Activated naive CD4-positive, alpha-beta T cell treated with anti-CD3 and anti-CD28 coated beads, Interleukin-2, amount 10 ng/mL, durations not matched to agents 7 days and 5 days (primary cell): ENCODE data around the gene HNRNPA1.
"Not testable (repeated sequence)": the region's sequence is repeated elsewhere in the genome, so short reads cannot be mapped to it uniquely, and the experiment has no call there.

Experiments
- CTCF ChIA-PET: fragments of 350-600 bp; sonication (Branson Sonifier 250); formaldehyde crosslinking; loops from one replicate; lab custom pipeline; 2021; ENCODE audit warnings: antibody characterized with exemption; lab: Charles Lee
- DNase-seq: peaks from one replicate; pipeline ENCODE4 v3.0.0-alpha.2; 2020
- H3K27ac Mint-ChIP-seq: one replicate; pipeline ENCODE4 v1.8.0; 2021; ENCODE audit warnings: mild to moderate bottlenecking, moderate library complexity, mixed read lengths
- H3K27me3 Mint-ChIP-seq: one replicate; pipeline ENCODE4 v1.8.0; 2021; ENCODE audit warnings: mild to moderate bottlenecking, mixed read lengths
- H3K36me3 Mint-ChIP-seq: one replicate; pipeline ENCODE4 v1.8.0; 2021; ENCODE audit warnings: mixed read lengths
- H3K4me1 Mint-ChIP-seq: one replicate; pipeline ENCODE4 v1.8.0; 2021; ENCODE audit warnings: mixed read lengths
- H3K4me3 Mint-ChIP-seq: one replicate; pipeline ENCODE4 v1.8.0; 2021; ENCODE audit warnings: mild to moderate bottlenecking, moderate library complexity, mixed read lengths
- H3K9me3 Mint-ChIP-seq: one replicate; pipeline ENCODE4 v1.8.0; 2021; ENCODE audit warnings: mixed read lengths

The HNRNPA1 gene

DNA sequence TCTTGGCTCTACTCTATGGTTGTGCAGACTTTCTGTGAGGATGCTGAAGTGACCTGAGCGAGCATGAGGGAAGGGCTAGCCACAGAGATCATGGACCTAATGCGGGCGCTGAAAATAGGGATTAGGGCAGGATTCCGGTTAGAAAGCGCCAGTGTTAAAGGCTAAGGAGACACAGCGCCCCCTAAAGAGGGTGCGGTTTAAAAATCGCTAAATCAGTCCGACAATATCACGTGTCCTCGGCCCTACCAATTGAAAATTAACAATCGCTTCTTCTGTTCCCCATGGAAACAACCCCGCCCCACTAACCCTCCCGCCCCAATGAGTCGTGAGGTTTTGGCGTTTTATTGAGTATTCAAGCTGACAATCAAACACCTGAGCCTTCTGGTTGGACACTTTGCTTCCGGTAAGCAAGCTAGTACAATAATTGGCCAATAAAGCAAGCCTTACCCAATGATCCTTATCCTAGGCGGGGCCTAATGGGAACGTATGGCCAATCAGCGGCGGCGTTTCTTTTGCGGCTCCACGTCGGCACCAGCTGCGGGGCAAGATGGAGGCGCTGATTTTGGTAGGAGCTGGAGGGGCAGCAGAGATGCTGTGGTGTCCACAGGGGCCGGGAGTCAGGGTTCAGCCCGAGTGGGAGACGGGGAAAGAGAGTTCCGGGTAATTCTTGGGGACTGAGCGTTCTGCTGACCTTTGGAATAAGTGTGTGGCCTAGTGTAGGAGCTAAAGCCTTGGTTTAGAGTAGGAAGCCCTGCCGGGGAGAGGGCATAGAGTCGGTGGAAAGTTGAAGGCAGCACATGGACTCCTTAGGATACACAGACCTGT, 44.3 kb downstream of the HNRNPA1 start, which contains the start of gene COPZ1:
COPZ1 (plus strand) TSS at position 515 of the 825 bp plus-strand sequence; CDS start at position 548, 33 bp downstream.
- peaks cover 12% of the 10 kb centered on the region for H3K36me3 Mint-ChIP-seq
- no peaks in the 10 kb centered on the region for H3K9me3 Mint-ChIP-seq
- peaks cover 43% of the 10 kb centered on the region for H3K4me1 Mint-ChIP-seq
- H3K4me3 Mint-ChIP-seq, result peak within 1 kb of the TSS; percentile 88
- peak within 1 kb of the TSS; percentile 86 for H3K27ac Mint-ChIP-seq
- CTCF ChIA-PET, result interaction anchor here (0.7 to 2.6 kb wide), 17 partner anchors 9 to 111 kb away, joined by 3 to 20 read pairs (median 4); no protein-coding TSS in a partner anchor
- peak; percentile 97 for DNase-seq
- peaks cover 4% of the 10 kb centered on the region for H3K27me3 Mint-ChIP-seq

DNA sequence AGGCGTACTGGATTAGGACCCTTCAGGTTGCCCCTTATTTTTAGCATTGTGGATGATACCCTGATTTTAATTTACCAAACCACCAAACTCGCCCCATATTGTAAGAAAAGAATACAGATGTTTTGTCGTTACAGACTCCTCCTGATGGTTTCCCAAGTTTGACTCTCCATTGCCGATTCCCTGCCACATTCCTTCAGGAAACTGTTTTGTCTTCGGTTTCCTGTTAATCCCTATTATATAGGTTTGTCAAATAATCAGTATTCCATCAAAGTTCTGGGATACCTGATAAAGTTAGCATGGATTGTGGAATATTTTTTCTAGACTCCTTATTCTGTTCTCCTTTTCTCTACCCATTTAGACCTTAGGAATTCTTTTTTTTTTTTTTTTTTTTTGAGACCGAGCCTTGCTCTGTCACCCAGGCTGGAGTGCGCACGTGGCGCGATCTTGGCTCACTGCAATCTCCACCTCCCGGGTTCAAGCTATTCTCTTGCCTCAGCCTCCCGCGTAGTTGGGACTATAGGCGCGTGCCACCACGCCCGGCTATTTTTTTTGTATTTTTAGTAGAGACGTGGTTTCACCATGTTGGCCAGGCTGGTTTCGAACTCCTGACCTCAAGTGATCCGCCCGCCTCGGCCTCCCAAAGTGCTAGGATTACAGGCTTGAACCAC, 45.0 kb downstream of the HNRNPA1 start:
- H3K27ac Mint-ChIP-seq, result peak overlapping the region; percentile 86
- not testable (repeated sequence) for DNase-seq, H3K27me3 Mint-ChIP-seq, H3K9me3 Mint-ChIP-seq
- H3K36me3 Mint-ChIP-seq, result peaks cover 16% of the 10 kb centered on the region
- peak overlapping the region; percentile 88 for H3K4me3 Mint-ChIP-seq
- CTCF ChIA-PET, result interaction anchor here (0.7 to 2.6 kb wide), 15 partner anchors 8 to 103 kb away, joined by 3 to 20 read pairs (median 4); no protein-coding TSS in a partner anchor
- peaks cover 51% of the 10 kb centered on the region for H3K4me1 Mint-ChIP-seq

DNA sequence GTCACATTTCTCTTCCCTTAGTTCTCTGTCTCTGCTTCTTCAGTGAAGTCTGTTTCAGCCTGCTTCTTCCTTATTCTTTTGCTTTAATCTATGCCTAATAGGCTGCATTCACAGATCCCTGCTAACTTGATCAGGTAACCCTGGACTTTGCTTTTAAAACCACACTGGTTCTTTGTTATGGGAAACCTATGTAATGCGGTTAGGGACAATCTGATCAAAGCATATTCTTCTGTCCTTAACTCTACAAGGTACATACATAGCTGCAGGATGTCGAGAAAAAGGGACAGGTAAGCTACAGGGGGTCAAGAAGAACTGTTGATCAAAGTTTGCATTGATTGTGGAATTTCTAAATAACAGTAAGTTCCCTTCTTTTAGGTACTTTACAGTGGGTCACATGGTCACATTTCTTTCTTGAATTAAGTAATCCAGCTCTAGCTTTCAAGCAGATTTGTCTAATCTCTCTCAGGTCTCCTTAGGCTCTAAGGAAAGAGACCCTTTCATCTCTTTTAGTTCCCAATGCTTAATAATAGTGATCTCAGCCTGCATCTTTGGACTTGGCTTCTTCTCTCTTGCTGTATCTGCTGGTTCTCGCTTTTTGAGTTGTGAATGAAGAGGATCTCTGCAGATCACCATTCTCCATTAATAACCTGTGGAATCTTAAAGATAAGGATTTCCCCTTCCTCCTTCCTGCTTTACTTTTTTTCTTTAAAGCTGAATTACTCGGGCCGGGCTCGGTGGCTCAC, 48.2 kb downstream of the HNRNPA1 start:
- Mint-ChIP-seq H3K4me3 (peak overlapping the region; percentile 41), H3K27ac (peak overlapping the region; percentile 87), H3K27me3 (no peaks in the 10 kb centered on the region), H3K36me3 (peaks cover 24% of the 10 kb centered on the region), H3K4me1 (peaks cover 70% of the 10 kb centered on the region), H3K9me3 (no peaks in the 10 kb centered on the region)
- CTCF ChIA-PET, result interaction anchor here (1.0 to 1.9 kb wide), 2 partner anchors 8 to 40 kb away, joined by 3 to 12 read pairs; no protein-coding TSS in a partner anchor
- no peak for DNase-seq

DNA sequence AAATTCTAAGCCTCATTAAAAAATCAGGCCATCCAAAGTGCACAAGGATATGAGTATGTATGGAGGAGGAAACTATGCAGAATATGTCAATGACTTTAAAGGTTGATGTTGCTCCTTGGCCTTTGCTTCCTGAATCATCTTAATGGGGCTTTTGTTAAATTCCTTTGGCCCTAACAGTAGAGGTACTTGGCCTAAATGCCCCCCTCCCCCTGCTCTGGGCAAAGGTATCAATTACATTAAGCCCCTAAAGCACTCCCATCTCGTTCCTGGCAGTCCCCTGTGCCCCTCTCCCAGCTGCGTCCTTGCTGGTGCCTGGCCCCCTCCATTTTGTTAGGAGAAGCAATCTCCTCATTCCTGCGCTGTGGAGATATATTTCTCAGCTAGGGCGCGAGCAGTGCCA, 49.2 kb downstream of the HNRNPA1 start:
- H3K36me3 Mint-ChIP-seq, result peaks cover 24% of the 10 kb centered on the region
- H3K4me1 Mint-ChIP-seq, result peaks cover 66% of the 10 kb centered on the region
- CTCF ChIA-PET, result interaction anchor here (0.8 to 1.1 kb wide), 3 partner anchors 39 to 113 kb away, joined by 3 read pairs; no protein-coding TSS in a partner anchor
- no peak for DNase-seq
- no peak overlapping the region for H3K4me3 Mint-ChIP-seq
- H3K9me3 Mint-ChIP-seq, result no peaks in the 10 kb centered on the region
- no peak overlapping the region for H3K27ac Mint-ChIP-seq
- H3K27me3 Mint-ChIP-seq, result no peaks in the 10 kb centered on the region

DNA sequence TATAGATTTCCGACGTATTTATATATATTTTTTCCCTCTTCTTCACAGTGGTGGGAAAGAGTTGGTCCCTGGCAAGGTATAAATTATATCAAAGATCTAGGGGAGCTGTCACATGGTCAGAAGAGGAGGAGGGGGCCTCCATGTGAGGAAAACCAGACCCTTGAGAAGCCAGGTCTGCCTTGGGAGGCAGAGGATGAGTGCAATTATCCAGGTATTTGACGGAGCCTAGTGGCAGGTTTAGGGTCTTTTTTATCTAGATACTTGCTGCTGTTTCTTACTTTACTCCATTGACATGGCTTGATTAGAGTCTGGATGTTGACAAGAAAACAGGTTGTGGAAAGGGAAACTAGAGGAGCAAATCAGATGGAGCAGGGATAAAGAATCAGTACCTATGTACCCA, 49.9 kb downstream of the HNRNPA1 start:
- Mint-ChIP-seq H3K27me3 (no peaks in the 10 kb centered on the region), H3K9me3 (no peaks in the 10 kb centered on the region), H3K4me1 (peaks cover 60% of the 10 kb centered on the region), H3K36me3 (peaks cover 24% of the 10 kb centered on the region), H3K27ac (peak overlapping the region; percentile 63), H3K4me3 (no peak overlapping the region)
- DNase-seq, result no peak
- CTCF ChIA-PET, result interaction anchor here (0.8 to 1.1 kb wide), 2 partner anchors 69 to 114 kb away, joined by 3 read pairs; no protein-coding TSS in a partner anchor

DNA sequence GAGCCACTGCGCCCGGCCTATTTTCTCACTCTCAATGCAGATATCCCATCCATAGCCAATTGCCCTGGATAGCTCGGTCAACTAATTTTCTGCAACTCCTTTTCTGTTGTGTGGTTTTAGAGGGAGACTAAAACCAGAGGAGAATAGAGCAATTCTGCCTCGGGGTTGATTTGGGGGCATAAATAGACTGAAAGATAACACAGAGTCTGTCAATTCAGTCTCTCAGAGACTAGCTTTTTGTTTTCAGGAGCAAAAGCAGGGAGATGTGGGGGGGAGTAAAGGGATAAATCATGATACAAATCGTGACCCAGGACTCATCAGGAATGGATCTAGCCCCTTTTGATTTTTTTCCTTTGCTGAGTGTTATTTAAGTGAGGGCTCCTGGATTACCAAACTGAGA, 50.9 kb downstream of the HNRNPA1 start:
- H3K4me1 Mint-ChIP-seq, result peaks cover 58% of the 10 kb centered on the region
- H3K27ac Mint-ChIP-seq, result peak overlapping the region; percentile 71
- no peaks in the 10 kb centered on the region for H3K27me3 Mint-ChIP-seq
- no peak overlapping the region for H3K4me3 Mint-ChIP-seq
- H3K36me3 Mint-ChIP-seq, result peaks cover 24% of the 10 kb centered on the region
- H3K9me3 Mint-ChIP-seq, result no peaks in the 10 kb centered on the region
- CTCF ChIA-PET, result interaction anchor here (1.1 to 7.1 kb wide), 2 partner anchors 28 to 36 kb away, joined by 4 to 45 read pairs; no protein-coding TSS in a partner anchor
- DNase-seq, result no peak

DNA sequence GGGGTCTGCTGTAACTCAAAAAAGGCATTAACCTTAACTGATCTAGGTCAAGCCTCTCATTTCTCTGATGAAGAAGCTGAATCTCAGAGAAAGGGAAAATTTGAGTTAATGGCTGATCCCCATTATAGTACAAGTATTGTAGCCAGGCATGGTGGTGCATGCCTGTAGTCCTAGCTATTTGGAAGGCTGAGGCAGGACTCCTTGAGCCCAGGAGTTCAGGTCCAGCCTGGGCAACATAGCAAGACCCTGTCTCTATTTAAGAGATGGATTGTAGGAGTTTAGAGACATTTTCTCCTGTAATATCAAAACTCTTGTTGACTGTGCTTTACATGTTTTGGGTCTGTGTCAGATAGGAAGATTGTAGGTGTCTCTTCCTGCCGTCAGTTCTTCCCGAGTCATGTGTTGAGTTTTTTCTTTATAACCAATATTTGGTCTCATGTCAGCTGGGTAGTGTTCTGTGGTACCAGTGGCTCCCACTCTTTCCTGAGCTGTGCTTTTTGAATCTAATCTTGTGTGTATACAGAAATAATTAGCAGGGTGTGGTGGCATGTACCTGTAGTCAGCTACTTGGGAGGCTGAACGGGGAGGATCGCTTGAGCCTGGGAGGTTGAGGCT, 53.0 kb downstream of the HNRNPA1 start:
- no peak overlapping the region for H3K27ac Mint-ChIP-seq
- no peaks in the 10 kb centered on the region for H3K9me3 Mint-ChIP-seq
- peaks cover 21% of the 10 kb centered on the region for H3K36me3 Mint-ChIP-seq
- H3K27me3 Mint-ChIP-seq, result no peaks in the 10 kb centered on the region
- H3K4me1 Mint-ChIP-seq, result peaks cover 43% of the 10 kb centered on the region
- no peak for DNase-seq
- no peak overlapping the region for H3K4me3 Mint-ChIP-seq
- CTCF ChIA-PET, result interaction anchor here (0.7 to 7.2 kb wide), 7 partner anchors 9 to 1678 kb away, joined by 3 to 89 read pairs (median 40); partner anchors contain the start of gene COPZ1
